Gastrocnemius medialis (tissue), 4 donors: Measurements from ENCODE around the gene HES1. TPM values are rescaled to one million over a fixed set of nuclear protein-coding genes. Genes with fewer than 3 reads are reported as not detected.

Source experiments
- ATAC-seq, 2 donors: fragments of 150-250 bp; one replicate each; pipeline ENCODE4 v1.9.1; 2016
- DNase-seq, 2 donors: peaks; one replicate each; pipeline ENCODE4 v3.0.0-alpha.2; 2019
- H3K27ac ChIP-seq, 4 donors: fragments of 200-600 bp; sonication (generic); 1 replicate in 1 of 4; 2 replicates in 3 of 4; pipeline ENCODE4 v1.5.1; 2016 to 2018; ENCODE audit warnings: mild to moderate bottlenecking in 2 of 4, moderate library complexity in 1 of 4
- H3K27me3 ChIP-seq, 3 donors: fragments of 200-600 bp; sonication (generic) in 2 of 3; 1 replicate in 1 of 3; 2 replicates in 2 of 3; pipeline versions ENCODE4 v1.5.1 to v1.6.0; 2016 to 2019; ENCODE audit warnings: mild to moderate bottlenecking in 1 of 3, moderate library complexity in 1 of 3
- H3K36me3 ChIP-seq, 2 donors: fragments of 200-600 bp; sonication (generic) in 1 of 2; one replicate each; pipeline ENCODE4 v1.5.1; 2017 to 2018
- H3K4me1 ChIP-seq, 2 donors: fragments of 200-600 bp; sonication (generic) in 1 of 2; one replicate each; pipeline ENCODE4 v1.5.1; 2016 to 2017; ENCODE audit warnings: mild to moderate bottlenecking in 2 of 2
- H3K4me3 ChIP-seq, 4 donors: fragments of 200-600 bp; sonication (generic) in 3 of 4; 1 replicate in 1 of 4; 2 replicates in 3 of 4; pipeline ENCODE4 v1.5.1; 2016 to 2019; ENCODE audit warnings: mild to moderate bottlenecking in 2 of 4
- H3K9me3 ChIP-seq, 3 donors: fragments of 200-600 bp; sonication (generic) in 2 of 3; 1 replicate in 1 of 3; 2 replicates in 2 of 3; pipeline ENCODE4 v1.5.1; 2016 to 2019
- POLR2A ChIP-seq, 2 donors: fragments of 450-650 bp; IDR thresholded peaks; one replicate each; pipeline ENCODE4 v1.6.1; 2017; ENCODE audit warnings: antibody characterized with exemption in 2 of 2, mild to moderate bottlenecking in 2 of 2, moderate library complexity in 2 of 2
- in situ Hi-C, 4 donors: fragments of 200-750 bp; cut with MboI; loops; one replicate each; pipeline versions ENCODE4 v1.15.0 to v1.8.0; 2017; ENCODE audit warnings: low sequenced_read_pairs in 4 of 4
- intact Hi-C: fragments of 100-400 bp; cut with DNase I; formaldehyde crosslinking; loops from one replicate; pipeline ENCODE4 v1.15.1; 2023; ENCODE audit warnings: low total_unique reads
- total RNA-seq, 4 donors: library from RNA; depleted of rRNA; stranded (reverse); fragments of >200 nt; gene quantifications; one replicate each; pipeline versions ENCODE4 v1.1.0 to v1.2.3, GENCODE V29; 2016
- TF ChIP-seq, protein P1 (sequence below), 5 experiments: fragments of 450-650 bp in 3 of 5; fragments of 200-600 bp in 2 of 5; sonication (generic) in 2 of 5; IDR thresholded peaks in 4 of 5; conservative IDR thresholded peaks in 1 of 5; 1 replicate in 4 of 5; 2 replicates in 1 of 5; pipeline ENCODE4 v1.5.1; 2016 to 2019; ENCODE audit warnings: antibody characterized with exemption in 5 of 5, mild to moderate bottlenecking in 3 of 5, moderate library complexity in 3 of 5

The HES1 gene
- total RNA-seq, 4 donors from 2014 or later, result 9.7 to 38.3 (median 27.8) TPM

- Histone ChIP-seq H3K4me3 (no peak overlapping the region), H3K36me3 (no peaks in the 10 kb centered on the region), H3K27me3 (no peaks in the 10 kb centered on the region), H3K4me1 (peaks cover 7 to 10% of the 10 kb centered on the region in 2 donors), H3K9me3 (no peaks in the 10 kb centered on the region), H3K27ac (no peak overlapping the region)
- in situ Hi-C loops, result no loop called here
- ATAC-seq (no peak), DNase-seq (no peak)
- intact Hi-C loops, result no loop called here
- no peak for TF ChIP-seq POLR2A (IDR thresholded peaks at IDR 0.05)
- TF ChIP-seq, protein P1, sequence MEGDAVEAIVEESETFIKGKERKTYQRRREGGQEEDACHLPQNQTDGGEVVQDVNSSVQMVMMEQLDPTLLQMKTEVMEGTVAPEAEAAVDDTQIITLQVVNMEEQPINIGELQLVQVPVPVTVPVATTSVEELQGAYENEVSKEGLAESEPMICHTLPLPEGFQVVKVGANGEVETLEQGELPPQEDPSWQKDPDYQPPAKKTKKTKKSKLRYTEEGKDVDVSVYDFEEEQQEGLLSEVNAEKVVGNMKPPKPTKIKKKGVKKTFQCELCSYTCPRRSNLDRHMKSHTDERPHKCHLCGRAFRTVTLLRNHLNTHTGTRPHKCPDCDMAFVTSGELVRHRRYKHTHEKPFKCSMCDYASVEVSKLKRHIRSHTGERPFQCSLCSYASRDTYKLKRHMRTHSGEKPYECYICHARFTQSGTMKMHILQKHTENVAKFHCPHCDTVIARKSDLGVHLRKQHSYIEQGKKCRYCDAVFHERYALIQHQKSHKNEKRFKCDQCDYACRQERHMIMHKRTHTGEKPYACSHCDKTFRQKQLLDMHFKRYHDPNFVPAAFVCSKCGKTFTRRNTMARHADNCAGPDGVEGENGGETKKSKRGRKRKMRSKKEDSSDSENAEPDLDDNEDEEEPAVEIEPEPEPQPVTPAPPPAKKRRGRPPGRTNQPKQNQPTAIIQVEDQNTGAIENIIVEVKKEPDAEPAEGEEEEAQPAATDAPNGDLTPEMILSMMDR (IDR thresholded peaks at IDR 0.05 in 4 of 5, conservative IDR thresholded peaks at IDR 0.05 in 1 of 5), result no peak
Measured at GRCh38 chr3:194187233-194187944, 51.4 kb downstream of the HES1 start.

Other genes with a start within 250 kb of the HES1 start
- 1 to 10 TPM in 1 of 4 donors, under 1 TPM in 1, not detected in 2; 0.46 to 1.1 TPM for gene CPN2, start 215.2 kb downstream of the HES1 start, total RNA-seq
- under 1 TPM in 1 of 4 donors, not detected in 3; 0.05 TPM for gene LRRC15, start 233.6 kb downstream of the HES1 start, total RNA-seq